H7 (cell line): Measurements from ENCODE around the gene CACNA1B. TPM values are rescaled to one million over a fixed set of nuclear protein-coding genes. Genes with fewer than 3 reads are reported as not detected.
"Not testable (repeated sequence)": the region's sequence is repeated elsewhere in the genome, so short reads cannot be mapped to it uniquely, and the experiment has no call there.

Experiments
- DNase-seq: peaks from one replicate; pipeline ENCODE4 v3.0.0; 2012
- H3K27me3 ChIP-seq: 2 replicates; pipeline ENCODE4 v1.6.0; 2011; ENCODE audit warnings: mild to moderate bottlenecking, low read length; ENCODE audit not compliant: control insufficient read depth, insufficient read depth
- H3K36me3 ChIP-seq: replicated peaks from 2 replicates; pipeline ENCODE4 v1.5.1; 2011; ENCODE audit warnings: low read length; ENCODE audit not compliant: control insufficient read depth, insufficient read depth
- H3K4me3 ChIP-seq: 2 replicates; pipeline ENCODE4 v1.5.1; 2011; ENCODE audit warnings: low read depth, mild to moderate bottlenecking, control low read depth, low read length, moderate library complexity; ENCODE audit not compliant: insufficient read depth
- total RNA-seq: library from RNA; depleted of rRNA; stranded (reverse); fragments of >200 nt; shearing (Covaris generic); gene quantifications from 2 replicates; pipeline ENCODE4 v1.2.3, GENCODE V29; 2014; rRNA removed

Gene CACNA1B
- total RNA-seq = 1.4 and 2.3 TPM in 2 replicates

GRCh38 chr9:137877506-137878122 lies at the start of gene CACNA1B:
Gene CACNA1B, plus strand, starts transcription at chr9:137877782. Its CDS starts 152 bp downstream, at chr9:137877934.
- H3K36me3 ChIP-seq = not testable (repeated sequence)
- H3K27me3 ChIP-seq = peaks cover 11% of the 10 kb centered on the region
- peak; percentile 96 for DNase-seq
- H3K4me3 ChIP-seq = peak within 1 kb of the TSS; percentile 49

DNA sequence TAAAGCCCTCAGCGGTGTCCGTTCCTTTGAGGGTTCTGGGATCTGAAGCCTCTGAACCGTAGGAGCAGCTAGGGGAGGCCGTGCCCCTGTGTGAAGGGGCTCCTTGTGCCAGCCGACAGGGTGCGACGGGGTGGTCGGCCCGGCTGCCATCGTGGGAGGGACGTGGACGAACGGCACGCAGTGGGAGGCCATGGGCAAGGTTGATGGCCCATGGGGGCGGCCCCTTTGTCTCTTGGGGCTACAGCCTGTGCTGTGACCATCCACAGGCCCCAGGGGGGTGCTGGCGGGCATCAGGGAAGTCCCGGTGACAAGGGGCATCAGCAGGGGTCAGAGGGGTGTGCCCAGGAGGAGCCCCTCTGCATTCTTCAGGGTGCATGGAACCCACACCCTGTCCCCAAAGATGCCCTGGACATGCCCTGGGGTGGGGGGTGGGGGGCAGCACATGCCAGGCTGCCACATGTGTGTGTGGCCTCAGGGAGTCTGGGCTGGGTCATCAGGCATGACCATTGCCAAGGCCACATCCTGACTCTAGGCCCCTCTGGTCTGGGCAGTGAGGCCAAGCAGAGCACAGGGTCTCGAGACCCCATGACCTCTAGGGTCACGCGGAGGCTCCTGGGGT lies 49.6 kb upstream of the CACNA1B start:
- no peaks in the 10 kb centered on the region for H3K27me3 ChIP-seq
- no peak overlapping the region for H3K4me3 ChIP-seq
- DNase-seq = peak; percentile 52
- peaks cover 10% of the 10 kb centered on the region for H3K36me3 ChIP-seq

GRCh38 chr9:137828527-137829259 lies 48.9 kb upstream of the CACNA1B start:
- Histone ChIP-seq H3K36me3 (peaks cover 10% of the 10 kb centered on the region), H3K27me3 (no peaks in the 10 kb centered on the region), H3K4me3 (no peak overlapping the region)
- DNase-seq = peak; percentile 90

GRCh38 chr9:137829260-137829996 lies 48.2 kb upstream of the CACNA1B start:
- no peak overlapping the region for H3K4me3 ChIP-seq
- peaks cover 6% of the 10 kb centered on the region for H3K36me3 ChIP-seq
- DNase-seq = peak; percentile 27
- H3K27me3 ChIP-seq = no peaks in the 10 kb centered on the region

GRCh38 chr9:137832191-137832700 lies 45.3 kb upstream of the CACNA1B start:
- DNase-seq = peak; percentile 73
- Histone ChIP-seq H3K36me3 (no peaks in the 10 kb centered on the region; the same call in none of the 2 replicates), H3K27me3 (no peaks in the 10 kb centered on the region), H3K4me3 (no peak overlapping the region)

DNA sequence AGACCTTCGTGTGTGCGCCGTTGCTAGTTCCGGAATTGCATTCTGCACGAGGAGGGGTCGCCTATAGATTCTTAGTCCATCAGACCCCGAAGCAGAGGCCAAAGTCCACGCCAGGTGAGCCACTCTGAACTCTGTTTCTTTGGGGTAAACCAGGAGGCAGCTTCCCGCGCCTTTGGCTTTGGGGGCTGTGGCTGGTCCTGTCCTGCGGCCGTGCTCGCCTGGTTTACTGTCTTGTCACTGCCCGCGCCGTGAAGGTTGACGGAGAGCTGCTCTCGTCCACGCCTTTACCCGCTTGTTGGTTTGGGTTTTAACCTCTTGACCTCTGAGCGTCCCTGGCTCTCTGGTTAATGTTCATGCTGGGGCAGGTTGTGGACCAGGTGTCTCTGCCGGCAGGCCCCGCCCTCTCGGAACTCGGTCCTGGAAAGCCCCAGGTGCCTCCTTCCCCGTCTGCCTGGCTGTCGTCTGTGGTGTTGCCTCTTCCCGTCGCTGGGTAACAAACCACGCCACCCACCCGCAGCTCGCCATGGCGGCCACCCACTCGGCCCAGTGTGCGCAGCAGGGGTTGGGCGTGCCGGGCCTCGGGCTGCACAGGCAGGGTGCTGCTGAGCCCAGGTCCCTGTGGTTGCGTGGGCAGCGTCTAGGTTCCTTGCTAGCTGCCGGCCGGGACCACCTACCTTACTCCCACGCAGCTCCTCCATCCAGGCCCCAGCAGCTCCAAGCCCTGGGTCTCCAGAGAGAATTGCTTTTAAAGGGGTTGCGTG lies 44.6 kb upstream of the CACNA1B start:
- Histone ChIP-seq H3K4me3 (no peak overlapping the region), H3K27me3 (no peaks in the 10 kb centered on the region), H3K36me3 (no peaks in the 10 kb centered on the region; the same call in 1 of the 2 replicates)
- peak; percentile 60 for DNase-seq

GRCh38 chr9:137833721-137834613 lies 43.6 kb upstream of the CACNA1B start:
- H3K4me3 ChIP-seq = no peak overlapping the region
- no peaks in the 10 kb centered on the region; the same call in 1 of the 2 replicates for H3K36me3 ChIP-seq
- DNase-seq = peak; percentile 77
- no peaks in the 10 kb centered on the region for H3K27me3 ChIP-seq

DNA sequence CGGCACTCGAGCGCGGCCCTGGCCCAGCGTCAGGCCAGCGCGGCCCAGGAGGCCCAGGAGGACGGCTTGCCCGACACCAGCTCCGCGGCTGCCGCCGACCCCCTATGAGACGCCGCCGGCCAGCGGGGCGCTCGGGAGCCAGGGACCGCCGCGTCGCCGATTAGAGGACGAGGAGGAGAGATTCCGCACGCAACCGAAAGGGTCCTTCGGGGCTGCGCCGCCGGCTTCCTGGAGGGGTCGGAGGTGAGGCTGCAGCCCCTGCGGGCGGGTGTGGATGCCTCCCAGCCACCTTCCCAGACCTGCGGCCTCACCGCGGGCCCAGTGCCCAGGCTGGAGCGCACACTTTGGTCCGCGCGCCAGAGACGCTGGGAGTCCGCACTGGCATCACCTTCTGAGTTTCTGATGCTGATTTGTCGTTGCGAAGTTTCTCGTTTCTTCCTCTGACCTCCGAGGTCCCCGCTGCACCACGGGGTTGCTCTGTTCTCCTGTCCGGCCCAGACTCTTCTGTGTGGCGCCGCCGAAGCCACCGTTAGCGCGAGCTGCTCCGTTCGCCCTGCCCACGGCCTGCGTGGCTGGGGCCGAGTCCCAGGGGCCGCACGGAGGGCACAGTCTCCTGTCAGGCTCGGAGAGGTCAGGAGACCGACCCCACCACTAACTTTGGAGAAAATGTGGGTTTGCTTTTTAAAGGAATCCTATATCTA lies 42.6 kb upstream of the CACNA1B start:
- peak; percentile 59 for DNase-seq
- Histone ChIP-seq H3K4me3 (no peak overlapping the region), H3K36me3 (no peaks in the 10 kb centered on the region; the same call in 1 of the 2 replicates), H3K27me3 (no peaks in the 10 kb centered on the region)

GRCh38 chr9:137836151-137836830 lies 41.3 kb upstream of the CACNA1B start:
- DNase-seq = peak; percentile 38
- no peaks in the 10 kb centered on the region; the same call in 1 of the 2 replicates for H3K36me3 ChIP-seq
- no peak overlapping the region for H3K4me3 ChIP-seq
- H3K27me3 ChIP-seq = no peaks in the 10 kb centered on the region

- H3K27me3 ChIP-seq = no peaks in the 10 kb centered on the region
- DNase-seq = peak; percentile 78
- no peaks in the 10 kb centered on the region; the same call in 1 of the 2 replicates for H3K36me3 ChIP-seq
- H3K4me3 ChIP-seq = no peak overlapping the region
Measured at GRCh38 chr9:137836831-137837241, 40.7 kb upstream of the CACNA1B start.

DNA sequence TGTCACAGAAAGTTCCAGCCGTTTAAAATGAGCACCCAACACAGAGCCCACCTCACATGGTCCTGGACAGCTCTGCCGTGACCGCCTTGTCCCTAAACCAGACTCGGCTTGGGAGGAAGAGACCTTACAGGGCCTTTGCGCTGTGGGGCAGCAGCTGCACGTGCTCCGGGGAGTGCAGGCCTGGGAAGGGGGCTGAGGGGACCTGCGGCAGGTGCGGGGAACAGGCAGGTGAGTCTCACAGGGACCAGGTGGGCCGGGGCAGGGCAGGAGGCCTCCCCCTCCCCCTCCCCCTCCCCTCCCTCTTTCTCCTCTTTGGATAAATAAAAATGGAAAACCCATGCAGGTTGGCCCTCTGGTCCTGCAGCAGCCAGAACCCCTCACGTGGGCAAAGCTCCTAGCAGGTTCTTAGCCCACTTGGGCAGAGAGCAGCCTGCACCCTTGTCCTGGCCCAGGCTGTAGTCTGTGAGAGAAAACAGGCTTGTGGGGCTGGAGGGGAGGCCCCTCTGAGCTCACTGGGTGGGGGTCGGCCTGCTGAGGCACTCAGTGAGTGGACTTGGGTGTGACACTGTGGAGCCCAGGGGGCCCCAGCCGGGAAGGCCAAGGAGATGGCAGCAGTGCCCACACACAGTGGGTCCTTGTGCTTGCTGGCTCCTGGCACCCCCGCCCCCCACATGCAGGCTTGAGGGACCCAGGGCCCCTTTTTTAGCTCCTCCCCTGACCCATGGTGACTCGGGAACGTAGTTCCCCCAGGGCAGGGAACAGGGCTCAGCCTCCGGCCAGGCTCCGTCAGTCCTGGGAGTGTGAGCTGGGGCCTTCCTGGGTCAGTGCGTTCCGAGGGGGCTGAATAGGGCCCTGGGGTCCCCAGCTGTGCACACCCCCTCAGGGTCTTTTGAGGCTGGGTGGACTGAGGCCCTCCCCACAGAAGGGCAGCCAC lies 40.0 kb upstream of the CACNA1B start:
- H3K4me3 ChIP-seq = no peak overlapping the region
- H3K27me3 ChIP-seq = no peaks in the 10 kb centered on the region
- DNase-seq = peak; percentile 61
- H3K36me3 ChIP-seq = no peaks in the 10 kb centered on the region; the same call in 1 of the 2 replicates
